HG03442 (cell line): Measurements from ENCODE around the gene ACACA.

Source experiments
- ATAC-seq: cut with Tn5 transposase; IDR thresholded peaks from one replicate; pipeline ENCODE4 v1.9.1; 2021; ENCODE audit warnings: mild to moderate bottlenecking, moderate library complexity; ENCODE audit not compliant: unreplicated experiment

ACACA gene

GRCh38 chr17:37299257-37299980 is 107.2 kb downstream of the ACACA start:
- no peak for ATAC-seq

GRCh38 chr17:37295888-37296287 is 110.7 kb downstream of the ACACA start:
- ATAC-seq = no peak

- ATAC-seq = no peak
These were observed 111.7 kb downstream of the ACACA start for GRCh38 chr17:37294888-37295287.

GRCh38 chr17:37293770-37294169 is 112.9 kb downstream of the ACACA start:
- ATAC-seq = no peak

GRCh38 chr17:37292429-37293139 is 114.1 kb downstream of the ACACA start:
- no peak for ATAC-seq

- no peak for ATAC-seq
These were observed 115.3 kb downstream of the ACACA start for GRCh38 chr17:37291351-37291750.

GRCh38 chr17:37286430-37286829 is 120.2 kb downstream of the ACACA start:
- ATAC-seq = no peak

- ATAC-seq = no peak
These were observed 122.4 kb downstream of the ACACA start for GRCh38 chr17:37284191-37284590.

GRCh38 chr17:37283414-37283961 is 123.1 kb downstream of the ACACA start:
- ATAC-seq = no peak

GRCh38 chr17:37280841-37281240 is 125.8 kb downstream of the ACACA start:
- ATAC-seq = no peak

GRCh38 chr17:37278247-37278894 is 128.3 kb downstream of the ACACA start:
- no peak for ATAC-seq

GRCh38 chr17:37276475-37276874 is 130.2 kb downstream of the ACACA start:
- no peak for ATAC-seq

GRCh38 chr17:37274461-37274860 is 132.2 kb downstream of the ACACA start:
- ATAC-seq = no peak

GRCh38 chr17:37273409-37274051 is 133.1 kb downstream of the ACACA start:
- ATAC-seq = no peak

- ATAC-seq = no peak
These were observed 141.0 kb downstream of the ACACA start for GRCh38 chr17:37265446-37266173.

- ATAC-seq = no peak
These were observed 145.3 kb downstream of the ACACA start for GRCh38 chr17:37261286-37261685.

- ATAC-seq = no peak
These were observed 147.5 kb downstream of the ACACA start for GRCh38 chr17:37259030-37259735.

- ATAC-seq = no peak
These were observed 150.0 kb downstream of the ACACA start for GRCh38 chr17:37256627-37257026.

- ATAC-seq = no peak
These were observed 151.2 kb downstream of the ACACA start for GRCh38 chr17:37255432-37255831.

- ATAC-seq = no peak
These were observed 158.8 kb downstream of the ACACA start for GRCh38 chr17:37247825-37248224.
